GM12892 (cell line): Measurements from ENCODE around the gene GLRX.
"Not testable (repeated sequence)": the region's sequence is repeated elsewhere in the genome, so short reads cannot be mapped to it uniquely, and the experiment has no call there.

Experiments used
- POLR2A ChIP-seq: IDR thresholded peaks from 2 replicates; pipeline ENCODE4 v1.6.1; 2011; ENCODE audit warnings: low read depth, low read length, control low read depth
- POLR2AphosphoS5 ChIP-seq: IDR thresholded peaks from 2 replicates; pipeline ENCODE4 v1.6.1; 2011; ENCODE audit warnings: low read depth, low read length, control low read depth

DNA sequence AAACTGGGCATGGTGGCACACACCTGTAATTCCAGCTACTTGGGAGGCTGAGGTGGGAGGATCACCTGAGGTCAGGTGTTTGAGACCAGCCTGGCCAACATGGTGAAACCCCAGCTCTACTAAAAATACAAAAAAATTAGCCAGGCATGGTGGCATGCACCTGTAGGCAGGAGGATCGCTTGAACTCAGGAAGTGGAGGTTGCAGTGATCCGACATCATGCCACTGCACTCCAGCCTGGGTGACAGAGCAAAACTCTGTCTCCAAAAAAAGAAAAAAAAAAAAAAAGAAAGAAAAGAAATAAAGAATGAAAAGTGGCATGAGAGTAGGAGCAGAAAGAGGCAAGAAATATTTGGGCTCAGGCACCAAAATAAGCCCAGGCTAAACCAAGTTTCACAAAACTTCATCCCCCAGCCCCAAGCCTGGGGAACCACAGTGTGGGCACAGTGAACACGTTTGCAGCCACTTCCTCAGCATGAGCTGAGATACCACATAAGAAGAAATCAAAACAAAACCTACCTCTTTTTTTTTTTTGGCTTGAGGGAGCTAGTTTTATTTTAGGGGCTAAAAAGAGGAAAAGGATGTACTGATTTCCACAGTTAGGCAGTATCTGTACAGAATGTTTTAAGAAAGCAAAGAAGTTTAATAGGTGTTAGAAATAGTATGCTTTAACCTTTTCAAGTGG lies 46.8 kb upstream of the GLRX start:
- TF ChIP-seq POLR2A, POLR2AphosphoS5: not testable (repeated sequence)
